NCI-H1436 (cell line): ENCODE measurements around the gene SH2D3C.

ENCODE experiments used
- DNase-seq: peaks from one replicate; lab custom pipeline; 2025; lab: John Stamatoyannopoulos, UW

SH2D3C gene

GRCh38 chr9:127715470-127716337 lies 62.8 kb downstream of the SH2D3C start, which contains the start of the genes PTRH1 and TTC16:
Gene PTRH1, minus strand, starts transcription at chr9:127715663. Its CDS starts 24 bp downstream, at chr9:127715639.
Gene TTC16, plus strand, starts transcription at chr9:127716079. Its CDS starts 67 bp downstream, at chr9:127716146.
- DNase-seq, result peak; percentile 92

GRCh38 chr9:127714951-127715469 lies 63.5 kb downstream of the SH2D3C start:
- DNase-seq, result no peak

GRCh38 chr9:127714020-127714750 lies 64.3 kb downstream of the SH2D3C start:
- DNase-seq, result no peak

- DNase-seq, result no peak
Observed at GRCh38 chr9:127712867-127713266, 65.6 kb downstream of the SH2D3C start.

- DNase-seq, result no peak
Observed at GRCh38 chr9:127712371-127712770, 66.1 kb downstream of the SH2D3C start.

- no peak for DNase-seq
Observed at GRCh38 chr9:127711831-127712274, 66.6 kb downstream of the SH2D3C start.

- DNase-seq, result no peak
Observed at GRCh38 chr9:127711226-127711701, 67.2 kb downstream of the SH2D3C start.

- DNase-seq, result no peak
Observed at GRCh38 chr9:127710204-127710783, 68.2 kb downstream of the SH2D3C start.

- DNase-seq, result no peak
Observed at GRCh38 chr9:127708952-127709587, 69.4 kb downstream of the SH2D3C start.

- DNase-seq, result no peak
Observed at GRCh38 chr9:127707766-127708165, 70.7 kb downstream of the SH2D3C start.

- DNase-seq, result no peak
Observed at GRCh38 chr9:127706836-127707241, 71.6 kb downstream of the SH2D3C start, which contains the start of gene CFAP157. Gene CFAP157, plus strand, starts transcription at chr9:127706988. Its CDS starts 44 bp downstream, at chr9:127707032.

GRCh38 chr9:127705577-127706379 lies 72.7 kb downstream of the SH2D3C start:
- DNase-seq, result no peak

- no peak for DNase-seq
Observed at GRCh38 chr9:127703289-127703946, 75.0 kb downstream of the SH2D3C start.

- DNase-seq, result no peak
Observed at GRCh38 chr9:127700594-127701255, 77.7 kb downstream of the SH2D3C start.

- no peak for DNase-seq
Observed at GRCh38 chr9:127700140-127700539, 78.3 kb downstream of the SH2D3C start.

- no peak for DNase-seq
Observed at GRCh38 chr9:127698985-127699670, 79.3 kb downstream of the SH2D3C start.

GRCh38 chr9:127698386-127698785 lies 80.1 kb downstream of the SH2D3C start:
- DNase-seq, result no peak

- DNase-seq, result no peak
Observed at GRCh38 chr9:127697575-127697974, 80.9 kb downstream of the SH2D3C start.
